CMK (cell line): ENCODE results near the gene DNAJC5G.
"Not testable (repeated sequence)": the region's sequence is repeated elsewhere in the genome, so short reads cannot be mapped to it uniquely, and the experiment has no call there.

Experiments used
- DNase-seq: peaks from one replicate; pipeline ENCODE4 v3.0.0-alpha.2; 2010; ENCODE audit warnings: low read depth

Gene DNAJC5G

GRCh38 chr2:27309651-27310050, 34.4 kb downstream of the DNAJC5G start:
- no peak for DNase-seq

- no peak for DNase-seq
Measured at GRCh38 chr2:27312152-27312551, 36.9 kb downstream of the DNAJC5G start.

GRCh38 chr2:27313882-27314645, 38.8 kb downstream of the DNAJC5G start:
- DNase-seq: no peak

GRCh38 chr2:27314709-27315108, 39.5 kb downstream of the DNAJC5G start:
- no peak for DNase-seq

- no peak for DNase-seq
Measured at GRCh38 chr2:27315122-27315521, 39.9 kb downstream of the DNAJC5G start.

GRCh38 chr2:27316655-27317412, 41.6 kb downstream of the DNAJC5G start:
- no peak for DNase-seq

- DNase-seq: not testable (repeated sequence)
Measured at GRCh38 chr2:27319839-27320238, 44.6 kb downstream of the DNAJC5G start.

GRCh38 chr2:27320958-27321543, 45.8 kb downstream of the DNAJC5G start:
- no peak for DNase-seq

GRCh38 chr2:27322301-27322765, 47.1 kb downstream of the DNAJC5G start:
- DNase-seq: peak; percentile 37

- peak; percentile 86 for DNase-seq
Measured at GRCh38 chr2:27322766-27323595, 47.7 kb downstream of the DNAJC5G start, which contains the start of gene MPV17. TSS of gene MPV17 (minus strand) at chr2:27323097. CDS start at chr2:27322517, 580 bp downstream.

GRCh38 chr2:27323596-27324285, 48.5 kb downstream of the DNAJC5G start:
- no peak for DNase-seq

- DNase-seq: no peak
Measured at GRCh38 chr2:27324720-27325119, 49.5 kb downstream of the DNAJC5G start.
